ENCODE results near the gene EVL. TPM values are rescaled to one million over a fixed set of nuclear protein-coding genes. Genes with fewer than 3 reads are reported as not detected.
A peak's percentile ranks its signal among the peaks of the same experiment; 100 is the strongest.

Gene EVL
- total and polyA plus RNA-seq, 2 of the 8 experiments (the other 6 are each of a cell fraction or from before 2014, with no cell fraction given), result 30.7 to 64.6 TPM

DNA sequence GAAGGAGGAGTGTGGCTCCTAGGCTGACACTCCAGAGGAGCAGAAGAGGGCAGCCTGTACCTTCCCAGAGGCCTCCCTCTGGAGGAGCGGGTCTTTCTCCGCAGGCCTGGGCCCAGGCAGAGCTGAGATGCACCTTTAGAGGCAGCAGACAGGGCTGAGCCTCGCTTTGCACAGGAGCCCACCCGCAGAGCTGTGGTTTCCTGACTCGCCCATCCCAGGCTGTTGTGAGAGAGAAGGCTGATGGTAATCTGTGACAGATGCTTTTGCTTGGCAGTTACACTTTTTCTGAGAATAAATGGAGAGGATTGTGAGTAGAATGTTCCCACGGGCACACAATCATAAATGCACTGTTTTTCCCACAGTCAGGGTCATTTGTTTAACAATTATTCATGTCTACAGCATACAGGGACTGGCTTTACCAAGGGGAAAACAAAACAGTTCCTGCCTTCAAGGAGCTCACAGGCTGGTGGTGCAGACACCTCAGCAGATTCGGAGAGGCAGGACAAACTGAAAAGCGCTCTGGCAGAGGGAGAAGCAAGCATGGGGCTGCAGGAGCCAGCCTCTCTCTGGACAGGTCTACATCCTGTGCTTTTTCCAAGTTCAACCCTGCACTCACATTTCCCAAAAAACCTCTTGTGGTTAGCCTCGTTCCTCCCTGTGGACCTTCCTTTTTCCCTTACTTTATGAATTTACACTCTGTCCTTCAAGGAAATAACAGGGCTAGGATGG lies 13.9 kb downstream of the EVL start:
- Histone ChIP-seq H4K91ac (replicated peaks; ENCODE audit: insufficient read length, low read length) (no peak overlapping the region), H3K27ac (ENCODE audit: low read depth, low read length) (no peak overlapping the region), H3K4me2 (ENCODE audit: insufficient read depth in 1 of 2, low read depth in 2 of 2, low read length in 2 of 2) (no peak overlapping the region), H4K8ac (ENCODE audit: extremely low read depth, insufficient read depth, low read length) (no peak overlapping the region), H4K20me1 (replicated peaks in 1 of 2; ENCODE audit: control insufficient read depth in 1 of 2, insufficient read depth in 2 of 2, low read length in 2 of 2) (peaks cover 2% of the 10 kb centered on the region in 2 experiments), H3K14ac (ENCODE audit: insufficient read length) (no peak overlapping the region), H3K27me3 (replicated peaks in 1 of 4; ENCODE audit: control insufficient read depth in 3 of 4, extremely low read depth in 1 of 4, insufficient read depth in 3 of 4, low read length in 3 of 4) (no peaks in the 10 kb centered on the region; a peak in 1 of 7 replicates), H4K5ac (ENCODE audit: insufficient read length, low read depth, low read length) (no peak overlapping the region), H2BK12ac (ENCODE audit: low read depth, low read length) (no peak overlapping the region), H3K4ac (replicated peaks; ENCODE audit: insufficient read length, low read depth, low read length) (no peak overlapping the region), H2BK120ac (replicated peaks; ENCODE audit: low read depth, low read length) (no peak overlapping the region), H2AK5ac (ENCODE audit: low read depth, low read length) (no peak overlapping the region), H2BK20ac (ENCODE audit: low read length) (no peak overlapping the region), H3K36me3 (ENCODE audit: control insufficient read depth in 2 of 4, insufficient read depth in 4 of 4, low read length in 3 of 4) (no peaks in the 10 kb centered on the region), H3K23me2 (ENCODE audit: low read depth, low read length) (no peaks in the 10 kb centered on the region), H3K9ac (replicated peaks in 1 of 4; ENCODE audit: extremely low read depth in 1 of 4, low read depth in 3 of 4, low read length in 3 of 4) (no peak overlapping the region), H3K4me3 (ENCODE audit: extremely low read depth in 1 of 4, insufficient read depth in 2 of 4, low read depth in 3 of 4, low read length in 4 of 4) (no peak overlapping the region), H3K23ac (ENCODE audit: insufficient read length) (no peak overlapping the region), H3K9me3 (ENCODE audit: insufficient read depth in 2 of 2, low read depth in 1 of 2, low read length in 1 of 2) (no peaks in the 10 kb centered on the region), H2BK15ac (ENCODE audit: low read length) (no peak overlapping the region), H3K18ac (ENCODE audit: extremely low read depth, low read length) (no peak overlapping the region), H3K56ac (replicated peaks; ENCODE audit: insufficient read length, low read depth, low read length) (no peak overlapping the region), H3K79me2 (ENCODE audit: control insufficient read depth in 1 of 2, insufficient read depth in 2 of 2, low read length in 2 of 2) (0 out of 4 replicates have a peak, but pooled peaks cover 0 to under 1% of the 10 kb centered on the region in 2 experiments), H3K4me1 (replicated peaks in 1 of 4; ENCODE audit: control insufficient read depth in 3 of 4, insufficient read depth in 4 of 4, low read length in 3 of 4) (peaks cover 3 to 18% (median 4%) of the 10 kb centered on the region in 4 experiments; a peak in 6 of 7 replicates), H2BK5ac (ENCODE audit: low read depth, low read length) (no peak overlapping the region), H3K79me1 (ENCODE audit: low read depth, low read length) (no peaks in the 10 kb centered on the region; the same call in 1 of the 2 replicates), H2AFZ (ENCODE audit: low read length) (no peak overlapping the region)
- WGBS, 2 experiments (ENCODE audit: extremely low coverage in 1 of 2, insufficient coverage in 1 of 2, insufficient read length in 1 of 2, insufficient replicate concordance in 2 of 2, low coverage in 1 of 2, low lambda C conversion rate in 2 of 2, missing lambda C conversion rate in 1 of 2), result 68% methylated on average over 9 of the region's 9 CpGs; no CpG with 5 or more reads in 1 of the 2 experiments
- peak; percentile 17 to 71 for DNase-seq (ENCODE audit: low read depth in 1 of 2, low spot score in 2 of 2)
- no peak for FAIRE-seq
- ChIA-PET CTCF (ENCODE audit: partially characterized antibody) (interaction anchor here (0.6 to 24.3 kb wide), 12 partner anchors 14 to 83 kb away, joined by 3 to 240 read pairs (median 3); partner anchors contain the start of gene EVL), POLR2A (ENCODE audit: partially characterized antibody) (no interaction called here)
- TF ChIP-seq RFX5 (IDR thresholded peaks at IDR 0.05; ENCODE audit: borderline replicate concordance, low read depth, low read length) (no peak), SP1 (IDR thresholded peaks at IDR 0.05; ENCODE audit: low read depth, low read length) (no peak), SIX5 (IDR thresholded peaks at IDR 0.05; ENCODE audit: low read depth, low read length) (no peak), SAP30 (IDR thresholded peaks at IDR 0.05; ENCODE audit: insufficient read depth, insufficient replicate concordance, low read length) (no peak), FOSL1 (IDR thresholded peaks at IDR 0.05; ENCODE audit: insufficient read depth, low read depth, low read length) (no peak), EP300 (IDR thresholded peaks at IDR 0.05; ENCODE audit: borderline replicate concordance in 1 of 2, low read depth in 2 of 2, low read length in 2 of 2) (no peak), JUN (IDR thresholded peaks at IDR 0.05; ENCODE audit: low read depth, low read length) (no peak), CTBP2 (IDR thresholded peaks at IDR 0.05; ENCODE audit: borderline replicate concordance, insufficient read depth, insufficient read length, low read length) (no peak), NRF1 (IDR thresholded peaks at IDR 0.05; ENCODE audit: low read depth, low read length) (no peak), NANOG (IDR thresholded peaks at IDR 0.05; ENCODE audit: insufficient read depth, low read depth, low read length, poor library complexity, severe bottlenecking) (no peak), KDM5A (IDR thresholded peaks at IDR 0.05; ENCODE audit: low read length) (no peak), SP4 (IDR thresholded peaks at IDR 0.05; ENCODE audit: low read length) (no peak)

Measured in H1 (cell line).